Measurements from ENCODE around the gene ANTKMT.

DNA sequence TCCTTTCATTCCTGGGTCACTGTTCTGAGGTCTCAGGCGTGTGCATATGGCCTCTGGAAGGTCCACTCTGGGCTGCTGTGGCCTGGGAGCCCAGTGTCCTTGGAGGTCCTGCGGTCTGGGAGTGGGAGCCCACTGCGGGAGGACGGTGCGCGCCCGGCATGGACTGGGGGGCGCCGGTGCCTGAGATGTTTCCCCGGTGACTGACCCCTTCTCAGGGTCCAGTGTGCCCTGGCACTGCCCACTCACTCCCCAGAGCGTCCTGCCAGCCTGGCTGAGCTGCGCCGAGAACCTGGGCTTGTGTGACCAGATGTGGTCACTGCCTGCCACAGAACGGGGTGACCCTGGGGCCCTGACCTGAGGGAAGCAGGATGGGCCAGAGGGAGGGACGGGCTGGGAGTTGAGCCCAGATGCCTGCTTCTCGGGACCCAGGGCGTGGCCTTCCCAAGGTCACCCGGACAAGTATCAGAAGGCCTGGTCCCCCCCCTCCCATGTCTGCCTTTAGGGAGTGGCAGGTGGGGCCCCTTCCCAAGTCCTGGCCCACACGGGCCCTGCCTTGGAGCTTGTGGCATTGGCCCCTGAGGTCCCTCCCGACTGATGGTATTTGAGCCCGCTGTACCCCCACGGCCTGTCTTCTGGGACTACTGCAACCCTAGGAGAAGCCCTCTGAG, 46.6 kb upstream of the ANTKMT start:
- TF ChIP-seq, protein P1, sequence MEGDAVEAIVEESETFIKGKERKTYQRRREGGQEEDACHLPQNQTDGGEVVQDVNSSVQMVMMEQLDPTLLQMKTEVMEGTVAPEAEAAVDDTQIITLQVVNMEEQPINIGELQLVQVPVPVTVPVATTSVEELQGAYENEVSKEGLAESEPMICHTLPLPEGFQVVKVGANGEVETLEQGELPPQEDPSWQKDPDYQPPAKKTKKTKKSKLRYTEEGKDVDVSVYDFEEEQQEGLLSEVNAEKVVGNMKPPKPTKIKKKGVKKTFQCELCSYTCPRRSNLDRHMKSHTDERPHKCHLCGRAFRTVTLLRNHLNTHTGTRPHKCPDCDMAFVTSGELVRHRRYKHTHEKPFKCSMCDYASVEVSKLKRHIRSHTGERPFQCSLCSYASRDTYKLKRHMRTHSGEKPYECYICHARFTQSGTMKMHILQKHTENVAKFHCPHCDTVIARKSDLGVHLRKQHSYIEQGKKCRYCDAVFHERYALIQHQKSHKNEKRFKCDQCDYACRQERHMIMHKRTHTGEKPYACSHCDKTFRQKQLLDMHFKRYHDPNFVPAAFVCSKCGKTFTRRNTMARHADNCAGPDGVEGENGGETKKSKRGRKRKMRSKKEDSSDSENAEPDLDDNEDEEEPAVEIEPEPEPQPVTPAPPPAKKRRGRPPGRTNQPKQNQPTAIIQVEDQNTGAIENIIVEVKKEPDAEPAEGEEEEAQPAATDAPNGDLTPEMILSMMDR (conservative IDR thresholded peaks at IDR 0.05; ENCODE audit: low read length), result no peak
- TF ChIP-seq EZH2phosphoT487 (IDR thresholded peaks at IDR 0.05; ENCODE audit: borderline replicate concordance), result no peak
